Measurements from ENCODE around the gene ZNF521. TPM values are rescaled to one million over a fixed set of nuclear protein-coding genes. Genes with fewer than 3 reads are reported as not detected.

The ZNF521 gene
- polyA plus RNA-seq, 5 donors, result 32.9 to 56.8 (median 51.9) TPM

DNA sequence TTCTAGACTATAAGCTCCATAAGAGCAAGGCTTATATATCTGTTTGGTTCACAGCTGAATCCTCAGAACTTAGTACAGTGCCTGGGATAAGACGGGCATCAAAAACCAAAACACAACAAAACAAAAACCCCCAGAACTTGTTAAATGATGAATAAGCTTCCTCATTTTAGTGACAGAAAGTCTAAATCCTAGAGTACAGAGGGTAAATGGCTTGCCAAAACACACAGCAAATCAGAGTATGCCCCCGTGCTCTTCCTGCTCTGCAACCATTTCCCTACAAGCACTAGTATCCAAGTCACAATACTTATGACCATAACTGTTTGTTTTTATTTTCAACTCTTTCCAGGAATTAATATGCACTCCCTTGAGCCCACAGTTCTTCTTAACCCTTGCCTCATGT is 10.1 kb downstream of the ZNF521 start:
- DNase-seq, result no peak

DNA sequence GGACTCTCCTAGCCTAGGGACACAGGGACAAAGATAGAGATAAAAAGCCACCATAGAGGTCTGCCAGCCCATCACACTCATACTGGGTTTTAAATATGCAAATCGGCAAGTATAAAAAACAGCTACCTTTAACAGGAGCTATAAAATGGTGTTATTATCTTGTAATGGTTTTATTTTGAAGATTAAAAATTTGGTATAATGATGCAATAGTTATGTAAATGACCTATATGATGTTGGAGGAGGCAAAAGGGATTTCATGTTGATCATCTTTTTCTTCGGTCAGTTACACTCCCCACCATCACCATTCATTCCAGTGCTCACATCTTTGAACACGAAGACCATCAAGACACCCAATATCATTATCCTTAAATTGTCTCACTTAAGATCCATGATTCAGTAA is 11.2 kb downstream of the ZNF521 start:
- DNase-seq, result no peak

DNA sequence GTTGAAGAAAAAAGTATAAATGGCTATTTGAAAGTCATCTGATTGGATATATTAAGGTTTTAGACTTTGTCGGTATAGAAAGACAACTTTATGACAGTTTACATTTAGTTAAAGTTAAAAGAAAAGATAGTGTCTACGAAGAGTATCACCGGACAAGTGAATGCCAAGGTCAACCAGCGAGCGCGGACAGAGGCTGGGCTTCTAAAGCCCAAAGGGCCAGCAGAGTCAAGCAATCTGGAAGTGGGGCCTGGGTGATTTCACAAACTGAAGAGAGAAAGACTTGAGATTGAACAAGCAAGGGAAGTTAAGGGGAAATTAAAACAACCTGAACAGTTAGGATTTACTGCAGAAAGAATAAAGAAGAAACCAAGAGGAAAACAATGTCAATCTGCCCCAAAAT is 16.3 kb downstream of the ZNF521 start:
- DNase-seq, result no peak

DNA sequence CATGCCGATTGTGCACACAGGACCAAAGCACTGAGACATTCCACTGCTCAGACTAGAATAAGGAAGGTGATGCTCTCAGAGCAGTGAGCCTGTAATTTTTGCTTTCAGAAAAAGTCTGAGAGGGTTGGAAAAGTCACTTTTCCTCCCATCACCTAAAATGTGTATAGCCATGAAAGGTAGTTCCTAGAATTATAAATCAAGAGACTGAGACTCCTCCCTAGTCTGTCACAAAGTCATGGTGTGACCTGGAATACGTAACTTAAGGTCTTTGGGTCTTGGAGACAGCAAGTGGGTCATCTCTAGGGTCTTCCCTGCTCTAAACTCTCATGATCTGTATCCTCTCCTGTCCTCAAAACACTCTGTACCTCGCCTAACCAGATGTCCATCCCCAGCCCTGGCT is 16.9 kb downstream of the ZNF521 start:
- no peak for DNase-seq

DNA sequence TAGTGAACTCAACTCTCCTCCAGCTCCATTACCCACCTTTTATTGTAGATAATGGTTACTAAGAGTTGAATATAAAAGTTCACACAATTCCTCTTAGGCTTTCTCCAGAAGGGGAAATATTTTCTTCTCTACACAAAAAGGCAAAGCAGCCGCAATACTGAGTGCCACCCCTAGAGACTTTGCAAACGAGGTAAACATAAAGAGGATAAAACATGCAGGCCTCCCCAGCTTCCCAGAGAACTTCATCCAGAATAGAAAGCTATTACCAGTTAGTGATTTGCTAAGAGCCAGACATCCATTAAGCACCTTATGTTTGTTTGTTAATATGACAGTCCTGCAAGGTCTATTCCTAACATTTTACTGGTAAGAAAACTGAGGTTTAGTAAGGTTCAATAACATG is 17.4 kb downstream of the ZNF521 start:
- no peak for DNase-seq

DNA sequence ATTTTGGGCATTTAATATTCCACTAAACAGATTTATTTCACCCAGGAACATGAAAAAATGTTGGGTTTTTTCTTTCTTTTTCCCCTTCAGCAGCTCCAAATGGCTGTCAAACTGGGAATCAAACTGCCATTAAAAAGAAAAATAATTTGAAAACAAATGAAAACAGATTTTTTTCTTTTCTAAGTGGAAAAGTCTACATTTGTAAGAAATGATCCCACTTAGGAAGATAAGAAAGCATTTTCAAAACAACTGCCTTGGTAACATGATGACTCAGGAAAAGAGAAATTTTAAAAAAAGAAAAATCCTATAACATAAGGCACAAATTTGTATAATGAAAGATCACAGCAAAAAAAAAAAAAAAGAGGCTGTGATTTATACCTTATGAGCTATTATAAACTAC is 20.0 kb downstream of the ZNF521 start:
- no peak for DNase-seq

DNA sequence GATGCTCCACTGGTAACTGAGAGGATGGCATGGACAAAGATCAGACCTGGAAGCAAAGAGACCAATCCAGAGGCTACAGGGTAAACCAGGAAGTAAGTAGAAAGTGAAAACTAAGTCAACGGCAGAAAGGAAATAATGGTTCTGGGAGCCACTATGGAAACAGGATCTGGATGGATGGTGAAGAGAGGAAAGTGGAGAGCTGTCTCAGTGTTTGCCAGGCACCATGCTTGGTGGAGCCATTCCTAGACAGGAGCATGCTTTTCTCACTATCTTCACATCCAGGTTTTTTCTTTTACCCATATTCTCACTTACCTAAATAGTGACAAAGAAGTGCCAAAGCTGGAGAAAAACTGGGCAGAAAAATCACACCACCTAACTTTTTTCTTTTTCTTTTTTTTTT is 22.2 kb downstream of the ZNF521 start:
- DNase-seq, result no peak

DNA sequence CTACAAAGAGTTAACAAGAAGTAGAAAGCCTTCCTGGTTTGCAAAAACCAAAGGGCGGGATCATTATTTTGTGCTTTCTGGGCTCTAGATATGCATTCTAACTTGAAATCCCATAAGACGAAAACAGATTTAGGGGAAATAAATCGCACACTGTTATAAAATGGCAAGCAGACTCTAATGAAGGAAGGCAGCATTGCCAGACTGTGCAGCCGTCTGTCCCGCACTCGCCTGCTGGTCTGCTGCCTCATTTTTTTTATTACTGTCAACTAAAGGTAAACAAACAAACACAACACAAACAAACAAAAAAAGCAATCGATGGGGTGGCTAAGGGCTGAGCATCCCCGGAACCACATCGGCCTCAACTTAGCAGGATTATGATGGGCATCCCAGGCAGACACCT is 24.4 kb downstream of the ZNF521 start:
- no peak for DNase-seq

DNA sequence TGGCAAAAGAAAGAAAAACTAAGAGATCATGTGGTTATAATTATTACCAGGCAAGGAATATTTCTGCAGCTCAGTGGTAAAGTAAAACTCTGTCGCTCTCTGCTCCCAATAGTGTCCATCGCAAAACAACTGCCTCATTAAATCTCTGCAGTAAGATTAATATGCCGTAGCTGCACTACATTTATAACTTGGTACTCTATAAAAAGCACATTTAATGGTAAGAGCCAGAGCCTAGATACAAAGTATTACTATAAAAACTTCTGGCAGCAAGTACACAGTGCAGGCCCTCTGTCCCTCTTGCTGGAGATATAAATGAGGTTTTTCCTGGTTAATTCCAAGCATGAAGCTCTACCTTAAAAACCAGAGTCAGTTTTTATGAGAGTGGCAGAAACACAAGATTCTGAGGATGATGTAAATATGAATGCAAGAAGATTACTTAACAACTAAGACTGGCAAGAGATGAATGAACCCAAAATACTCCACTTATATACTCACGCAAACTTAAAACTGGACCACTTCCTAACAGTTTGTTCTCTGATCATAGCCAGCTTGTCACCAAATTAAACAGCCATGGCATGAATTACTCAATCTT is 25.5 kb downstream of the ZNF521 start:
- DNase-seq, result no peak

DNA sequence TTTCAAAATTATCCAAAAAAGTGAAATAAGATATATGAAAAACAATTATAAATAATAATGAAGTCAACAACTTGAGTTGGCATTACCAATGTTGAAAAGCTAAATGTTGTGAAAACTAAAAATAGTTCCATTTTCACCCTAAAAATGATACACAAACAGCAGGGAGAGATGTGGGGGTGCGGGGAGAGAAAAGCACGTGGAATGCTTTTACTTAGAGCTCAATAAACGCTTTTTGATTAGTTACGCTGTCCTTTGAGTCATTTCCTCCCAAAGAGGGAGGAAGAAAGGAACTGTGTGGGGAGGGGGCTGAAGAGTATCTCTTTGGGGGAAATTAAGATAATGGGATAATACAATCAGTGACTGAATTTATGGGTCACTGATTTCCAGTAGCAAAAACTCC is 29.2 kb downstream of the ZNF521 start:
- no peak for DNase-seq

DNA sequence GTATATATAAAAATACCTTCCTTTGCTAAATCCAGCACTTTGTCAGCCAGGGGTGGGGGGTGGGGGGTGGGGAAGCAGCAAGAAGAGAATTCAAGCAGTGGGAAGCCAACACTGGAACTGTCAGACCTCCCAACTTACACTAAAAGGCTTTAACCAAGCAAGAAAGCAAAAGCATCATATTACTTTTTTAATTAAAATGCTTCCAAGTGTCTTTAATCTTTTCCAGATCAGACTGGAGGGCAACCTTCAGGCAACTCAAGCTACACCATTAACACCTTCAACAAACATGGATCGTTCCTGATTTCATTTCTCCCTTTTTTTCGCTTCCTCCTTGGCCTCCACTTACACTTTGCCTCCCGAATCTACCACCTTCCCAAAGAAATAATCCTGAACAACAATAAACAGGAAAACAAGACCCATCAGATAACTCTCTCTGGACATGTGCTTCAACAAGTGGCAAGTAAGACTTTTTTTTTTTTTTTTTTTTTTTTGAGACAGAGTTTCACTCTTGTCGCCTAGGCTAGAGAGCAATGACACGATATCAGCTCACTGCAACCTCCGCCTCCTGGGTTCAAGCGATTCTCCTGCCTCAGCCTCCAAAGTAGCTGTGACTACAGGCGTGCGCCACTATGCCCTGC is 35.5 kb downstream of the ZNF521 start:
- no peak for DNase-seq

DNA sequence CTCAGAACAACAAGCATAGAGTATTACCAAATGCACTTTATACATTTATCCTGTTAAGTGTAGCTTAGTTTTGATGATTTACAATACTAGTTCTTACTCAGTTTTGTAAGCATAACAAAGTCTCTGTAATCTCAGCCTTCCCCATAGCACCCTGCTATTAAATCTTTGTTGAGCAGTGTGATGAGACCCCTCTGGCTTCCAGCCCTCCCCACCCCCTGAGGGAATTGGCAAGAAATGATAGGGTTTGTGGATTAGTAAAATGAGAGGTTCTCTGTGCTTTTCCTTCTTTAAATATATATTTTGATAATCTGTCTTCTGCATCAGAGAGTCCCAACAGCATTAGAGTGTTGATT is 37.2 kb downstream of the ZNF521 start:
- DNase-seq, result no peak

DNA sequence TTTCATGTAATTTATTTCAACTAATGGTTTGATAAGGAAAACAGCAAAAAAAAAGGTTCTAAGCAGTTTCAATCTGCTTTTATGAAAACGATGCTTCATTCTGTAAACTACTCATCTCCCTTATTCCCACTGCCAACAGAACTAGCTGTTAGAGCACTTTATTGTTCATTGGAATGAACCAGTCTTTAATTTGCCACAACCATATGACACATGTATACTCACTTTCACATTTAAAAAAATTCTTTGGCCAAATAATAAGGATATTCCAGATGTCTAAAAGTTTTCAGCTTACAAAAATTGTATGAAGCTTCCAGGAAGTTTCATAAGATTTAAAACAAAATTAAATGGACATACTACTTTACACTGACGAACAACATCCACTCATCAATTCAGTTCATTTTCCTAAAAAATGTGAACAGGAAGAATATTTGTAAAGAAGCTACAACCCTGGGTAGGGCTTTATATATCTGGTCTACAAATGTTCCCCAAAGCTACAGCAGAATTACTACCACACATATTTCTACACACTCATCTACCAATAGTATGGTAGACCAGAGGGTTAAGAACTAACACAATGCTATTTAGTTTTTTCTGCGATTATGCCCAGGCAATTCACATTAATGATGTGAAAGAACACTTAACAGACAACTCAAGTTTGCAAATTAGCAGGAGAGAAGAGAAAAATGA is 37.7 kb downstream of the ZNF521 start:
- no peak for DNase-seq

DNA sequence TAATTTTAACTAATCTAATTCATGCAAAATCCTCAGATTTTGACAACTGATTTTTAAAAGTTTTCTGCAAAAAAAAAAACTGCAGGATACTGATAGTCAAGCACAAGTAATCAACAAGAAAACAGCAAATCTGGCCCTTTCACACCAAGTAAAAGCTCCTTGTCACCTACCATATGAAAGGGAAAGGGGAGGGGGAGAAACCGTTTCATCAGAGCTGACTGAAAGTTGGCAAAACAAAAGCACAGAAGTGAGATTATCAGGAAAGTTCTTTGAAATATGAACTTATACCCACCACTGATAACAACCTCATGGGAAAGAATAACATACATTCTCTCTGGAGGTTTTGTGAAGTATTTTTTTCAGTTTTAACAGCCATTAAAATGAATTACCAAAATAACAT is 38.7 kb downstream of the ZNF521 start:
- DNase-seq, result no peak

DNA sequence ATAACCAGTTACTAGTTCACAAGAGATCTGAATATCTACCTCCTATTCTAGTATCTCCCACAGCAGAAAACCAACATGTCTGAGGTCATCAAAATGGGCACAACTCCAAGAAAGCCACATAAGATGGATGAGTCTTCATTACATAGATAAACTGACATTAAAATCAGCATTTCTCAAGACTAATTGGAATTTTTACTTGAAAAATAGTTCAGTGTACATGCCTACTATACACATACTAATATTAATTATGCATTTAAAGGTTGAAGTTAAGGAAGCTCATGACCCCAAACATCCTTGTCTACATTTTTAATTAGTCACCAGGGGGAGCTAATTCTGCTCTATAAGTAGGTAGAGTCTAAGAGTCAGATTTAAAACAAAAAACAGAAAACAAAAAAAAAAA is 41.9 kb downstream of the ZNF521 start:
- no peak for DNase-seq

DNA sequence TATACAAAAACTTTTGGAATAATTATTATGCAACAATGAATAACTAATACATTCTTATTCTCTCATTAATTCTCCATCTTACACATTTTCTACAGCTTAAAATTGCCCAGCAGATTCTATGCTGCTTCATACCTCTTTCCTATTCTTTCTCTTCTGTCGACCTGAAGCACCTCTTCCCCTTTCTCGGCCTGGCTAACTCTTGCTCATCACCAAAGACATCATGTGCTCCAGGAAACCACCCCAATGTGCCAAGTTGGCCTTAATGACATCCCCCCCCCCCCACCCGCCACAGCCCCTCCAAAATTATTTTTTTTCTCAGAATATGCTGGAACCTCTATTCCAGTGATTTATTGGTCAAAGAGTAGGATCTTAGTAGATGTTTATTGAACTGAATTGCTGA is 43.6 kb downstream of the ZNF521 start:
- no peak for DNase-seq

DNA sequence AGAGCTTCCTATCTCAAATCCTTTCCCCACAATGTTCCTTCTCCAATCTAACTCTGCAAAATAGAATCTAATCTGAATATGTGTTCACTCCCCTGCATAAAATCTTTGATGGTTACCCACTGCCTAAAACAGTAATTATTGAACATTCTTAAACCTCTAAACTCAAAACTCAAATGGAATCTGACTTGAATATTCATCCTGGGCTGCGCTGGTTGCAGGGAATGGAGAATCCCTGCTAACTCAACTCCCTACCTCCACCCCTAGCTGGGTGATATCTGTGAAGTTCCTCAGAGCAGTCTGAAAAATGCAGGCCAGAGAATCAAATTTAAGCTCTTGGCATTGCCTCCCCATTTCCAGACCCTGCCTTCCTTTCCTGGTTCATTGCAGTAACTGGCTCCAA is 44.8 kb downstream of the ZNF521 start:
- no peak for DNase-seq

DNA sequence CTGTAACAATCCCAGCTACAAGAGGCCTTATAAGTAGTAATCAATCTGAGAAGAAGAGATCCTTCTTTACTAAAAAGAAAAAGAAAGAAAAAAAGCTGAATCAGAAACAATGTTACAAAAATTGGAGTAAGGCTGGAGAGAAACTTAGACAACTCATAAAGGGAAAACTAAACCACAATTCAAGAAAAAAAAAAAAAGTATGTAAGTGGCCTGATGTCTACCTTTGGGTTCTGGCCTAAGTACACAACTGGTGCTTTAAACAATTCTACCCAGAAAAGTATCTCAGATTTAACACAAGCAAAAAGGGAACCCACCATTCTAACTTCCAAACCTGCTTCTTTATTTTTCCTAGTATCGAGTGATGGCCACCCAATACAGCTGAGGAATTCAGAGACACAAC is 45.3 kb downstream of the ZNF521 start:
- no peak for DNase-seq

DNA sequence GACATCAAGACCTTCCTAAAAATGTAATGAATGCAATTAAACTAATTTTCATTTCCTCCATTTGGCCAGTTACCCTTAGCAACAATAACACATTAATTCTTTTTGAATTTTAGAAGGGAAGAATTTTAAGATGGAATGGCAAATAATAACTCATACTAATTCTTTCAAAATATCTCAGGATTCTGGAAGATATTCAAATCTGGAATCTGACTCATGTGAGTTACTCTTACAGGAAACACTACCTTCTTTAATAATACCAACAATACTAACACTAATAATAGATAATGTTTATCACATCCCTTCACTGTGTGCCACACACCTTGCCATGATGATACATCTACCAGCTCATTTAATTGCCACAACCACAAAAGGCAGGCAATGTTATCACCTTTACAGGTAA is 46.4 kb downstream of the ZNF521 start:
- no peak for DNase-seq

DNA sequence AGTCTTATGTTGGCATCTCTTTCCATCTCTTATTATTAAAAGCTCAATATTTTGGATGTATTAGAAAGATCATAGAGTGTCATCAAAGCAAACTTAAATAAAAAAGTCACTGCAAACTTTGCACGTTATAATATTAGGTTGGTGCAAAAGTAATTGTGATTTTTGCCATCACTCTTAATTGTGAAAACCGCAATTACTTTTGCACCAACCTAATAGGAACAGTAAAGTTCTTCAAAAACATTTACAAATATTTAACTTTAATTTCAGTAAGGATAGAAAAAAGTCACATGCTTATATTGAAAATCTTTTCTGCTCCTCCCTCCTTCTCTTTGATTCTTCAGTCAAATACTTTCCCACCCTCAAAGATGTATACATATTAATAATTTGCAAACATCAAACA is 51.5 kb downstream of the ZNF521 start:
- DNase-seq, result no peak

DNA sequence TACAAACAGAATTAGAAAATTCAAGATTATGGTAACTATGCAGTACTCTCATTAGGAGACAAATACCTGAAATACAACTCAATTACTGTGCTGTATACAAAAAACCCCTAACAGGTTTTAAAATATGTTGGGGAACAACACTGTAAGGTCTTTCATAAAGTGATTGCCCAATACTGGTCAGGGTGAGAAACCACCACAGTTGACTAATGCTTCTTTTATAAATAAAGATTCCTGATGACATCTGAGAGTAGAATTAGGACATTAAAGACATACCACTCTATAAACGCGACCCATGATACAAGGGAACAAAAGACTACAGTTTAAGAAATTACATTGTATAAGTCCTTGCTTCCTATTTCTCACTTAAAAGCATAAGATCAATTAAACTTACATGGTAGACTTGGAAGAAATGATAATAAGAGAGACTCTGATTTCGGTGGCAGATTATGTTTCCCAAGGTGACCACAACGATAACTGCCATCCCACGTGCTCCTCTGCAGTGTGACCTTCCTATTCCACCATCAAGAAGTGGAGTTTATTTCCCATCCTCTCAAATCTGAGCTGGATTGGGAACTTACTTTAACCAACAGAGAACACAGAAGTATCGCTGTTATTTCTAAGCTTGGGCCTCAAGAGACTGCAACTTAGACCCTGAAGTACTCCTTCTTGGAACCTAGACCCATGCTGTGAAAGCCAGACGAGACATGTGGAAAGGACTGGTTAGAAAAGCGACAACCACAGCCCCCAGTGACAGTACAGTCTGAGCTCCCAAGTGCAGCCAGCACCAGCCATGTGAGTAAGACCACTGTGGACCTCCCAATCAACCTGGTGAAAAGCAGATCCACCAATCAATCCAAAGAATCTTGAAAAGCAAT is 52.3 kb downstream of the ZNF521 start:
- DNase-seq, result no peak

DNA sequence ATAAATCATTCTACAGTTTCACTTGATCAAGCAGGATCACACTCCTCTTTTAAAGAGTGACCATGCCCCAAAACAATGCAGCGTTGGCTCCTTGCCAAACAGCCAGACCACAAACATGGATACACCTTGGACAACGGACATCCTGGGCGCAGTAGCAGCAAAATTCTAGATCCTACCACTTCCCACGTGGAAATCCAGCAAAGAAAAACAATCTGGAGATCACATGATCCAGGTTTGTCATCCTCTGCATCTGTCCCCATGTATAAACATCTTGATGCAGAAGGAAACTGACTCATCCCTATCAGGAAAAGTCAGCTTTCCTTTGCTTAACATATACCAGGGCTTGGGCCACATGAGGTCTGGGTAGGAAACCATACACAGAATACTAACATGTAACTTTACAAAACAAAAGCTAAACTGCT is 53.1 kb downstream of the ZNF521 start:
- no peak for DNase-seq

DNA sequence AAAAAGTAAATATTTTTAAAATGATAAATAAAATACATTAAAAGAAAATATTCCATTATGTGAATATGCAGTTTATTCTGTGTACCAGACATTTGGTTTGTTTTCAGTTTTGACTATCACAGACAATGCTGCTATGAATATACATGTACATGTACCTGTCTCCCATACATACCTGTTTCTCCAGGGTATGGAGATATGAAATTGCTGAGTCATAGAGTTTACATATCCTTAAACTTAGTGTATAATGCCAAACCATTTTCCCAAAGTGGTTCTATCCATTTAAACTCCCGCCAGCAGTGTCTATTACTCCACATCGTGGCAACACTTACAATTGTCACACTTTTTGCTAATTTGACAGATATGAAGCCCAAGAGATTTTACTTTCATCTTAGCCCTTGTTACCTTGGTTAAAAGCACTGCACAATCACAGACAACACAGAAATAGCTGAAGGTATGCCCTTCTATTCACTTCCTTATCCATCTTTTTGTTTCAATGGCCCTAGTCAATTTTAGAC is 56.3 kb downstream of the ZNF521 start:
- no peak for DNase-seq
